Uterus (tissue), 2 donors: ENCODE measurements around the gene COL5A1.

Experiments used
- POLR2A ChIP-seq, 2 donors: fragments of 450-650 bp; IDR thresholded peaks; one replicate each; pipeline ENCODE4 v1.6.1; 2016; ENCODE audit warnings: antibody characterized with exemption in 2 of 2, mild to moderate bottlenecking in 1 of 2, moderate library complexity in 1 of 2
- TF ChIP-seq, protein P1 (sequence below), 4 experiments: fragments of 200-600 bp in 2 of 4; fragments of 450-650 bp in 2 of 4; sonication (generic) in 2 of 4; IDR thresholded peaks; one replicate each; pipeline ENCODE4 v1.5.1; 2016 to 2019; ENCODE audit warnings: antibody characterized with exemption in 4 of 4, mild to moderate bottlenecking in 2 of 4, moderate library complexity in 1 of 4

DNA sequence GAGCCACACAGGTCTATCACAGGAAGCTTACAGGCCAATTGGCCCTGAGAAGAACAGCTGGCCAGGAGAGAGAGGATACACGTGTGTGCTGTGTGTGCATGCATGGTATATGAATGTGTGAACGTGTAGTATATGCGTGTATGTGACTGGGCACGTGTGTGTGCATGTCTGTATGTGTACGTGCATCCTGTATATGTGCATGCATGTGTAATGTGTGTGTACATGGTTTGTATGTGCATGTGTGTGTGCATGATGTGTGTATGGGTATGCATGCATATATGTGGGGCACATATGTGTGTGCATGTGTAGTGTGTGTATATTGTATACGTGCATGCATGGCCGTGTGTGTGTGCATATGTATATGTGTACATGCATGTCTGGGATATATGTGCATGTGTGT lies 182.0 kb downstream of the COL5A1 start:
- no peak for TF ChIP-seq POLR2A (IDR thresholded peaks at IDR 0.05)
- TF ChIP-seq, protein P1, sequence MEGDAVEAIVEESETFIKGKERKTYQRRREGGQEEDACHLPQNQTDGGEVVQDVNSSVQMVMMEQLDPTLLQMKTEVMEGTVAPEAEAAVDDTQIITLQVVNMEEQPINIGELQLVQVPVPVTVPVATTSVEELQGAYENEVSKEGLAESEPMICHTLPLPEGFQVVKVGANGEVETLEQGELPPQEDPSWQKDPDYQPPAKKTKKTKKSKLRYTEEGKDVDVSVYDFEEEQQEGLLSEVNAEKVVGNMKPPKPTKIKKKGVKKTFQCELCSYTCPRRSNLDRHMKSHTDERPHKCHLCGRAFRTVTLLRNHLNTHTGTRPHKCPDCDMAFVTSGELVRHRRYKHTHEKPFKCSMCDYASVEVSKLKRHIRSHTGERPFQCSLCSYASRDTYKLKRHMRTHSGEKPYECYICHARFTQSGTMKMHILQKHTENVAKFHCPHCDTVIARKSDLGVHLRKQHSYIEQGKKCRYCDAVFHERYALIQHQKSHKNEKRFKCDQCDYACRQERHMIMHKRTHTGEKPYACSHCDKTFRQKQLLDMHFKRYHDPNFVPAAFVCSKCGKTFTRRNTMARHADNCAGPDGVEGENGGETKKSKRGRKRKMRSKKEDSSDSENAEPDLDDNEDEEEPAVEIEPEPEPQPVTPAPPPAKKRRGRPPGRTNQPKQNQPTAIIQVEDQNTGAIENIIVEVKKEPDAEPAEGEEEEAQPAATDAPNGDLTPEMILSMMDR (IDR thresholded peaks at IDR 0.05), result no peak
